ENCODE data around the gene SLC25A51.
"Not testable (repeated sequence)": the region's sequence is repeated elsewhere in the genome, so short reads cannot be mapped to it uniquely, and the experiment has no call there.

SLC25A51 gene

GRCh38 chr9:37902796-37903646, 906 bp downstream of the SLC25A51 start:
- no peak for DNase-seq

- no peak for DNase-seq
Observed at GRCh38 chr9:37902131-37902530, 1.8 kb downstream of the SLC25A51 start.

GRCh38 chr9:37899041-37899440, 4.9 kb downstream of the SLC25A51 start:
- DNase-seq: no peak

GRCh38 chr9:37897665-37898064, 6.3 kb downstream of the SLC25A51 start:
- DNase-seq: no peak

- DNase-seq: no peak
Observed at GRCh38 chr9:37892063-37892462, 11.9 kb downstream of the SLC25A51 start.

- not testable (repeated sequence) for DNase-seq
Observed at GRCh38 chr9:37891042-37891441, 12.9 kb downstream of the SLC25A51 start.

GRCh38 chr9:37889536-37889935, 14.4 kb downstream of the SLC25A51 start:
- no peak for DNase-seq

- not testable (repeated sequence) for DNase-seq
Observed at GRCh38 chr9:37887977-37888583, 15.8 kb downstream of the SLC25A51 start.

- DNase-seq: no peak
Observed at GRCh38 chr9:37880916-37881479, 22.9 kb downstream of the SLC25A51 start.

GRCh38 chr9:37876376-37876775, 27.6 kb downstream of the SLC25A51 start:
- no peak for DNase-seq

GRCh38 chr9:37873955-37874354, 30.0 kb downstream of the SLC25A51 start:
- DNase-seq: no peak

- DNase-seq: no peak
Observed at GRCh38 chr9:37870799-37871176, 33.1 kb downstream of the SLC25A51 start.

GRCh38 chr9:37870081-37870798, 33.7 kb downstream of the SLC25A51 start:
- no peak for DNase-seq

GRCh38 chr9:37862530-37862929, 41.4 kb downstream of the SLC25A51 start:
- no peak for DNase-seq

- no peak for DNase-seq
Observed at GRCh38 chr9:37859043-37859442, 44.9 kb downstream of the SLC25A51 start.

GRCh38 chr9:37856551-37856950, 47.4 kb downstream of the SLC25A51 start:
- DNase-seq: no peak

- DNase-seq: no peak
Observed at GRCh38 chr9:37852222-37852621, 51.7 kb downstream of the SLC25A51 start.

- DNase-seq: no peak
Observed at GRCh38 chr9:37840560-37841194, 63.2 kb downstream of the SLC25A51 start.

GRCh38 chr9:37839496-37840461, 64.1 kb downstream of the SLC25A51 start:
- no peak for DNase-seq

Measured in GDM1 (cell line).